Stromal cell of bone marrow (primary cell): ENCODE results near the gene CDKN2B-AS1.

Experiments used
- DNase-seq: peaks from one replicate; pipeline ENCODE4 v3.0.0-alpha.2; 2012; ENCODE audit warnings: low read depth

The CDKN2B-AS1 gene

GRCh38 chr9:22005702-22006606 lies 11.4 kb downstream of the CDKN2B-AS1 start:
- DNase-seq, result no peak

GRCh38 chr9:22008384-22008716 lies 13.8 kb downstream of the CDKN2B-AS1 start:
- DNase-seq, result no peak

DNA sequence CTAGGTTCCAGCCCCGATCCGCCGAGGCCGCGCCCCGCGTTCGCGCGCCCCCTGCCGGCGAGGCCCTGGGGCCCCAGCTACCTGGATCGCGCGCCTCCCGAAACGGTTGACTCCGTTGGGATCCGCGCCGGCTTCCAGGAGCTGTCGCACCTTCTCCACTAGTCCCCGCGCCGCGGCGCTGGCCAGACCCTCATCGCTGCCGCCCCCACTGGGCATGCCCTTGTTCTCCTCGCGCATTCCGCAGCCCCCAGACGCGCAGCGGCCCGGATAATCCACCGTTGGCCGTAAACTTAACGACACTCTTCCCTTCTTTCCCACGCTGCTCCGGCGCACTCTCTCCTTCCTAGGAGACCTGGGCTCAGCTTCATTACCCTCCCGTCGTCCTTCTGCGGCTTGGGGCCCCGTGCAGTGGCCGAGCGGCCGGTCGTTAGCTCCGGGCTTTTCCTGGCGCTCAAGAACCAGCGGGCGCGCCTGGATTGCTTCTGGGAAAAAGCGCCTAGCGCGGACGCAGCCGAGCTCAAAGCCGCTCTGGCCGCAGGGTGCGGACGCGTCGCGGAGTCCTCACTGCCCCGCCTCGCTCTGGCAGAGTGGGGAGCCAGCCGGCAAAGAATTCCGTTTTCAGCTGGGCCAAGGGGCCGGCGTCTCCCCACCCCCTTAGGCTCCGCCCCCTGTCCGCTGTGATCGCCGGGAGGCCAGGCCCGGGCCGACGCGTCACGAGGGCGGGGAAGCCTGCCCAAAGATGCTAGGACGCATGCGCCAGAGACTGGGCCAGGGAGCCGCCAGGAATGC lies 14.3 kb downstream of the CDKN2B-AS1 start, which contains the start of gene CDKN2B:
CDKN2B (minus strand) TSS at position 589 of the 789 bp plus-strand sequence; CDS start at position 237, 352 bp downstream.
- DNase-seq, result peak; percentile 95

GRCh38 chr9:22009506-22009867 lies 14.9 kb downstream of the CDKN2B-AS1 start:
- no peak for DNase-seq

- no peak for DNase-seq
These were observed 16.5 kb downstream of the CDKN2B-AS1 start for GRCh38 chr9:22010866-22011625.

GRCh38 chr9:22022396-22022795 lies 27.8 kb downstream of the CDKN2B-AS1 start:
- DNase-seq, result no peak

DNA sequence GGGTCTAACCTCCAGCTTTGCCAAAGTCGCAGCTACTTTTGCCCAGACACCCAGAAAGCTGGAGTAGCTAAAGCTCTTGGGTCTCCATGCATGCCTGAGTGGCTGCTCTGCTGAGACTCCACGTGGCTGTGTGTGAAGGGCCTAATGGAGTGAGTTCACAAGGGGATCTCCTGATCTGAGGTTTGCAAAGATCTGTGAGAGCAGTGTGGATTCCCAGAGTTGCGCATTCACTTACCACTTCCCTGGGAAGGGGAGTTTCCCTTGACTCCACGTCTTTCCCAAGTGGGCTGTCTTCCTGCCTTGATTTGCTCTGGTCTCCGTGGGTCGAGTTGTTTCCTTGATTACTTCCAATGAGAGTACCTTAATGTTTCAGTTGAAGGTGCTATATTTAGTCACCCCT lies 32.1 kb downstream of the CDKN2B-AS1 start:
- no peak for DNase-seq

- no peak for DNase-seq
These were observed 33.8 kb downstream of the CDKN2B-AS1 start for GRCh38 chr9:22028394-22028793.

- no peak for DNase-seq
These were observed 34.6 kb downstream of the CDKN2B-AS1 start for GRCh38 chr9:22029231-22029630.

DNA sequence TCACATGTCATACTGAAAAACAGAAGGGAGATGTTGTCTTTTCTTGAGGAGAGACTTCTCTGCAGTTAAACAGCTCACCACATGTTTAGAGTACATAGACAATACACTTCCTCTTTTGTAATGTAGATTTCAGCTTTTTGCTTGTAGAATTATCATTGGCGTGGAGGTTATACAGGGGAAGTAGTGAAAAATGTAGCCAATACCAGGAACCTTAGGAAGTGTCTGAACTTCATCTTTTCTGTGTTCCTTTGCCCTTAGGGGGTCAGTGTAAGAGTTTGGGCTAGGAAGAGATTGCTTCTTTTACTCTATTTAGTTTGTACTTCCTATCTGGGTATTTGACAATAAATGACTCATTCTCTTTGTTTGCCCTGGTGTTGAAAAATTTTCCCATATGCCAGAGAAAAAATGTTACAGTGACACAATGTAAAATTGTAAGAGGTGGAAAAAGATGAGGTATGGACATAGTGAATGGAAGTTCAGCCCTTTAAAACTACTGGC lies 35.6 kb downstream of the CDKN2B-AS1 start:
- peak; percentile 60 for DNase-seq

DNA sequence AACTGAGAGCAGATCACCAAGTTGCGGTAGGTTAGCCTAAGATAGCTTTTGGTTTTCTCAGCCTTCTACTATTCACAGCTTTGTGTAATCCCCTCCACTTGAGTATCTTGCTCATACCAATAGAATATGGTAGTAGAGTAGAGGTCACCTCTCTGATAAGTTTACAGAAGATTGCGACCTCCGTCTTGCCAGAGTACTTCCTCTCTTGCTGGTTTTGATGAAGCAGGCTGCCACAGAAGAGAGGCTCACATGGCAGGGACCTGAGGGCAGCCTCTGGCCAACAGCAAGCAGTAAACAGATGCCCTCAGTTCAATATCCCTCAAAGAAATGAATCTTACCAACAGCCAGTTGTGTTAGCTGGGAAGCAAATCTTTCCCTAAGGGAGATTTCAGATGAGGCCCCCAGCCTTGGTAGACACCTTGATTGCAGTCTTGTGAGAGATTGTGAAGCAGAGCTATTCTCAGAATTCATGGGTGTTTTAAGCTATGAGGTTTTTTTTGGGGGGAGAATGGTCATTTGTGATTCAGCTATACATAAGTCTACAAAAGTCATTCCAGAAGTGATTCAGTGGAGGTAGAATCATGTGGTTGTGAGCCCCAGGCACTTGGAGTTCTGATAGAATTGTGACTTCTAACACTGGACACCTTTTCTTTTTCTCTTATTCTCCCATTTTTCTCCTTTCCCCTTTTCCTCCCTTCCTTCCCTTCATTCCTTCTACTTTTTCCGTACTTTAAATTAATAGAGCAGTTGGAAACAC lies 37.2 kb downstream of the CDKN2B-AS1 start:
- no peak for DNase-seq

GRCh38 chr9:22033012-22033630 lies 38.5 kb downstream of the CDKN2B-AS1 start:
- DNase-seq, result no peak

- DNase-seq, result no peak
These were observed 41.0 kb downstream of the CDKN2B-AS1 start for GRCh38 chr9:22035591-22036011.

GRCh38 chr9:22036866-22037626 lies 42.5 kb downstream of the CDKN2B-AS1 start:
- no peak for DNase-seq

GRCh38 chr9:22037954-22038690 lies 43.5 kb downstream of the CDKN2B-AS1 start:
- no peak for DNase-seq

DNA sequence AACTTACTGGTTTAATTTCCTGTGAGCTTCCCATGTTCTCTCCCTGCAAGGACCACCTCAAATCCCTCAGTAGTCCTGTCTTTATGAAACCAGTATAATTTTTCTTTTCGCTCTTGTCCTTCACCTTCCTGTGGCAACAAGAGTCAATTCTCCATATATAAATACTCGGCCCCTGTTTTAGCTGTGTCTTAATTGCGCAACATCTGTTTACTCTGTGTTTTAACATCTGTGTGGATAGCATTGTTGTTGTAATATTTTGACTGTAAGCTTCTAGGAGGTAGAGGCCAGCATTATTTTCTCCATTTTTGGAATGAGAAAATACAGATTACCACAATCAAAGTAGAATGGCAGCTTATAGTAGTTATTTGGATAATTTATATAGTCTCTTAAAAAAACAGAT lies 44.7 kb downstream of the CDKN2B-AS1 start:
- DNase-seq, result no peak

DNA sequence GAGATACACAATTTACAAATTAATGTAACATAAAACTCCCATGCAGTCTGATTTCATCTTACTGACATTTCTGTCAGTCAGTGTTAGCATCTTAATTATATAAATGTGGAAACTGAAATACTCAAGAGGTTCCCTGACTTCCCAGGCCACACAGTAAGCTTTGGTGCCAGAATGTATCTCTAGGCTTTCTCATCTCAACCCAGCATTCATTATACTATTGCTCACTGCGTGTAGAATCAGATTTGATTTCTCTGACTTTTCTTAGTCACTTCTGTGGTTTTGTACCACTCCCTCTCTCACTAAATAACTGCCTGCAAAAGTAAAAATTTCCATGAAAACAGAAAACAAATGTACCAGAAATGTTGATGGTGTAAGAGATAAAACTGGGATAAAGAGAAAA lies 46.2 kb downstream of the CDKN2B-AS1 start:
- DNase-seq, result peak; percentile 81

GRCh38 chr9:22041344-22041743 lies 46.8 kb downstream of the CDKN2B-AS1 start:
- no peak for DNase-seq

DNA sequence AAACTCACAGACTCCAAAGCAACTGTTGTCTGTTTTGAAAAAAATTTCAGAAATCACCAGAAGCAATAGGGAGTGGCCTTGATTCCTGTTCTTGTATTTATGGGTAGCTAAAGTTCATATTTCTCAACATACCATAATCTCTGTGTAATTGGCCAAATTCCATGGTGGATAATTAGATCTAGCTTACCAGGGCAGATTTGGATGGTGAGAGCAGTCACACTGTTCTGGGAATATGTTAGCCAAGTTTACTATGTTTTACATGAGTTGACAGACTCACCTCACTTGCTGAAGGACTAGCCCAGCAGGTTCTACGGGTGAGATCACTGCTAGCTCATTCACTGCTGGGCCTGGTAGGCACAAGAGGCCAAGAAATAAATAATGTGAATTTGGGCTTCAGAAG lies 47.2 kb downstream of the CDKN2B-AS1 start:
- DNase-seq, result no peak
